HG03095 (cell line): Measurements from ENCODE around the gene MDM4.

Source experiments
- ATAC-seq: cut with Tn5 transposase; IDR thresholded peaks from one replicate; pipeline ENCODE4 v1.9.1; 2021; ENCODE audit warnings: moderate library complexity; ENCODE audit not compliant: unreplicated experiment

The MDM4 gene

GRCh38 chr1:204576422-204576821 lies 60.2 kb downstream of the MDM4 start:
- no peak for ATAC-seq

GRCh38 chr1:204577794-204578478 lies 61.7 kb downstream of the MDM4 start:
- ATAC-seq, result no peak

- ATAC-seq, result peak; percentile 80
Observed at GRCh38 chr1:204578867-204579664, 62.9 kb downstream of the MDM4 start.

GRCh38 chr1:204579681-204580080 lies 63.5 kb downstream of the MDM4 start:
- no peak for ATAC-seq

GRCh38 chr1:204580862-204581261 lies 64.7 kb downstream of the MDM4 start:
- no peak for ATAC-seq

- no peak for ATAC-seq
Observed at GRCh38 chr1:204581759-204582158, 65.6 kb downstream of the MDM4 start.

GRCh38 chr1:204583909-204584632 lies 67.9 kb downstream of the MDM4 start:
- ATAC-seq, result no peak

- no peak for ATAC-seq
Observed at GRCh38 chr1:204584699-204585372, 68.6 kb downstream of the MDM4 start.

- no peak for ATAC-seq
Observed at GRCh38 chr1:204587621-204588020, 71.4 kb downstream of the MDM4 start.

- no peak for ATAC-seq
Observed at GRCh38 chr1:204588826-204589225, 72.6 kb downstream of the MDM4 start.

GRCh38 chr1:204589409-204590038 lies 73.3 kb downstream of the MDM4 start:
- ATAC-seq, result no peak

- ATAC-seq, result no peak
Observed at GRCh38 chr1:204591473-204592090, 75.4 kb downstream of the MDM4 start.

GRCh38 chr1:204592246-204592948 lies 76.2 kb downstream of the MDM4 start:
- no peak for ATAC-seq

- ATAC-seq, result no peak
Observed at GRCh38 chr1:204598319-204598969, 82.2 kb downstream of the MDM4 start.

- no peak for ATAC-seq
Observed at GRCh38 chr1:204599098-204599497, 82.9 kb downstream of the MDM4 start.

GRCh38 chr1:204599596-204599995 lies 83.4 kb downstream of the MDM4 start:
- no peak for ATAC-seq

GRCh38 chr1:204600203-204600602 lies 84.0 kb downstream of the MDM4 start:
- no peak for ATAC-seq

- ATAC-seq, result no peak
Observed at GRCh38 chr1:204600968-204601367, 84.8 kb downstream of the MDM4 start.

GRCh38 chr1:204602111-204602579 lies 85.9 kb downstream of the MDM4 start:
- ATAC-seq, result no peak
